Activated CD8-positive, alpha-beta T cell treated with anti-CD3 and anti-CD28 coated beads for 36 hours (primary cell): Measurements from ENCODE around the gene KRTAP12-3. TPM values are rescaled to one million over a fixed set of nuclear protein-coding genes. Genes with fewer than 3 reads are reported as not detected.

Experiments used
- ATAC-seq: fragments of 200-7000 bp; cut with Tn5 transposase; one replicate; pipeline ENCODE4 v1.10.0; 2021; ENCODE audit warnings: mild to moderate bottlenecking, moderate library complexity
- CTCF ChIA-PET: fragments of 350-600 bp; sonication (Branson Sonifier 250); formaldehyde crosslinking; loops from one replicate; lab custom pipeline; 2021; ENCODE audit warnings: antibody characterized with exemption; lab: Charles Lee
- POLR2A ChIA-PET: fragments of 350-600 bp; sonication (Branson Sonifier 250); formaldehyde crosslinking; loops from one replicate; lab custom pipeline; 2021; ENCODE audit warnings: antibody characterized with exemption; lab: Charles Lee
- DNase-seq: peaks from one replicate; pipeline ENCODE4 v3.0.0-alpha.2; 2020
- H3K27ac Mint-ChIP-seq: one replicate; pipeline ENCODE4 v1.8.0; 2021; ENCODE audit warnings: mild to moderate bottlenecking, mixed read lengths
- H3K27me3 Mint-ChIP-seq: one replicate; pipeline ENCODE4 v1.8.0; 2021; ENCODE audit warnings: mixed read lengths
- H3K36me3 Mint-ChIP-seq: one replicate; pipeline ENCODE4 v1.8.0; 2021; ENCODE audit warnings: low read depth, mixed read lengths
- H3K4me1 Mint-ChIP-seq: one replicate; pipeline ENCODE4 v1.8.0; 2021; ENCODE audit warnings: low read depth, mixed read lengths
- H3K4me3 Mint-ChIP-seq: one replicate; pipeline ENCODE4 v1.8.0; 2021; ENCODE audit warnings: mild to moderate bottlenecking, moderate library complexity, mixed read lengths
- H3K9me3 Mint-ChIP-seq: one replicate; pipeline ENCODE4 v1.8.0; 2021; ENCODE audit warnings: mixed read lengths
- CTCF ChIP-seq: fragments of 200-600 bp; IDR thresholded peaks from one replicate; pipeline ENCODE4 v1.8.0; 2022; ENCODE audit warnings: antibody characterized with exemption, mild to moderate bottlenecking
- intact Hi-C: fragments of 100-400 bp; cut with micrococcal nuclease; formaldehyde crosslinking; loops from one replicate; pipeline ENCODE4 v1.10.0; 2022
- total RNA-seq, 2 experiments: library from RNA; stranded (reverse); gene quantifications; one replicate each; pipeline ENCODE4 v1.2.3, GENCODE V29; 2021

Gene KRTAP12-3
- total RNA-seq, 2 experiments from 2014 or later, result not detected

DNA sequence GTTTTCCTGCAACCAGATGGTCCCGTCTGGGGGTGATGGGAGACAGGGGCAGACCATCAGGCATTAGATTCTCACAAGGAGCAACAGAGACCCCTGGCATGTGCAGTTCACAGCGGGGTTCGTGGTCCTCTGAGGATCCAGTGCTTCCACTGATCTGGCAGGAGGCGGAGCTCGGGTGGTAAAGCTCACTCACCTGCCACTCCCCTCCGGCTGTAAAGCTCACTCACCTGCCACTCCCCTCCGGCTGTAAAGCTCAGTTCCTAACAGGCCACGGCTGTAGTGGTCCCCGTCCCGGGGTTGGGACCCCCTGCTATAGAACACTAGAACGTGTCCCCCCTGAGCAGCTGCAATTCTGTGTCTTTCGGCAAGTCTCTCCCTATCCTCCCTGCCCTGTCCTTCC is 43.8 kb downstream of the KRTAP12-3 start:
- no peak for TF ChIP-seq CTCF
- intact Hi-C loops, result no loop called here
- no peak for ATAC-seq
- H3K27me3 Mint-ChIP-seq, result peaks cover 70% of the 10 kb centered on the region
- CTCF ChIA-PET, result no interaction called here
- no peak for DNase-seq
- H3K4me1 Mint-ChIP-seq, result peaks cover 5% of the 10 kb centered on the region
- H3K4me3 Mint-ChIP-seq, result no peak overlapping the region
- peaks cover 9% of the 10 kb centered on the region for H3K36me3 Mint-ChIP-seq
- peaks cover 9% of the 10 kb centered on the region for H3K9me3 Mint-ChIP-seq
- no peak overlapping the region for H3K27ac Mint-ChIP-seq
- POLR2A ChIA-PET, result no interaction called here

DNA sequence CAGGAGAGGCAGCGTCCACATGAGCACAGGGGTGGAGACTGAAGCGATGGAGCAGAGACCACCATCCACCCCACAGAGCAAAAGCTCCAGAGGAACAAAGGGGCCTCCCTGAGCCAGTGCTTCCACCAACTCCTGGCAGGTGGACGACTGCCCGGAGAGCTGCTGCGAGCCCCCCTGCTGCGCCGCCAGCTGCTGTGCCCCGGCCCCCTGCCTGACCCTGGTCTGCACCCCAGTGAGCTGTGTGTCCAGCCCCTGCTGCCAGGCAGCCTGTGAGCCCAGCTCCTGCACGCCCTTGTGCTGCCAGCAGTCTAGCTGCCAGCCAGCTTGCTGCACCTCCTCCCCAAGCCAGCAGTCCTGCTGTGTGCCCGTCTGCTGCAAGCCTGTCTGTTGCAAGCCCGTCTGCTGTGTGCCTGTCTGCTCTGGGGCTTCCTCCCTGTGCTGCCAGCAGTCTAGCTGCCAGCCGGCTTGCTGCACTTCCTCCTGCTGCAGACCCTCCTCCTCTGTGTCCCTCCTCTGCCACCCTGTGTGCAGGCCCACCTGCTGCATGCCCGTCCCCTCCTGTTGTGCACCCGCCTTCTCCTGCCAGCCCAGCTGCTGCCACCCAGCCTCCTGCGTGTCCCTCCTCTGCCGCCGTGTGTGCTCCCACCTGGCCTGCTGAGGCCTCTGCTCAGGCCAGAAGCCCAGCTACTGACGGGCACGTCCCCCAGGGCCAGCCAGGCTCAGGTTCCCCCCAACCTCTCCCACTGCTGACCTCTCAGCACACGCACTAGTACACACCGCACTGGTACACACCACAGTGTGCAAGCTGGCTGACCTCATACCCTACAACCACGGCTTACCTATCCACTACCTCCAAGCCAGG is 44.6 kb downstream of the KRTAP12-3 start:
- no peak for TF ChIP-seq CTCF
- H3K4me3 Mint-ChIP-seq, result no peak overlapping the region
- H3K36me3 Mint-ChIP-seq, result peaks cover 9% of the 10 kb centered on the region
- no peak for ATAC-seq
- H3K4me1 Mint-ChIP-seq, result peaks cover 5% of the 10 kb centered on the region
- H3K27ac Mint-ChIP-seq, result no peak overlapping the region
- peaks cover 69% of the 10 kb centered on the region for H3K27me3 Mint-ChIP-seq
- H3K9me3 Mint-ChIP-seq, result peaks cover 9% of the 10 kb centered on the region
- no peak for DNase-seq
- CTCF ChIA-PET, result no interaction called here
- intact Hi-C loops, result no loop called here
- POLR2A ChIA-PET, result no interaction called here

DNA sequence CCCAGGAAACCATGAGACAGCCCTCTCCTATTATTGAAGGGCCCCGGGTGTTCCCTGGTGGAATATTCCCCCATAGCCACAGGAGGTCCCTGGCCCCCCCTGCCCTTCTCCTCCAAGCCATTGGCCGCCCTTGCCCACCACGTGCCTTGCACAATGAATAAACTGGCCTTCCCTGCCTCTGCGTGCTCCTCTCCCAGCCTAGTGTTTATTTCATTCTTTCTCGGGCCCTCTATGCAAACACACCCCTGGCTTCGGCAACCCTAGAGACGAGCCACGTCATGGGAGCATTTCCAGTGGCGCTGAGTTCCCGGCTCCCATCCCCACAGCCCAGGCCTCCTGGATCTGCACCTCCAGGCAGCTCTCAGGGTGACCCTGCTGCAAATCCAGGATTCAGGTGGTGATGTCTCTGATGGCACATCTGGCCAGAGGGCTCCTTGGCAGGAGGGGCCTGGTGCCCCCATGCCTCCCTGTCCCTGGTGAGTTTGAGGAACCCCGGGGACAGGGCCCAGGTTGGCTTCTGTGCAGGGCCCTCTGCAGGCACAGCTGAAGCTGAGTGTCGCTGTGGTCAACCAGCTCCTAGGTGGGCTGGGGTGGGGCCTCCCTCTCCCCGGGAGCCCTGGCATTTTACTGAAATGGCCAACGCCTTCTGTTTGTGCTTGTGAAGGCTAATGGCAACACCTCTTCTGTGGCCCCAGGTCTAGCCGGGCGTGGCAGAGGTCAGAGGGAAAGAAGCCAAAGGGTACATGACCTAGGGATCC is 45.4 kb downstream of the KRTAP12-3 start:
- POLR2A ChIA-PET, result no interaction called here
- no peak for ATAC-seq
- intact Hi-C loops, result no loop called here

GRCh38 chr21:44703731-44704635 is 46.3 kb downstream of the KRTAP12-3 start:
- Mint-ChIP-seq H3K4me3 (no peak overlapping the region), H3K9me3 (peaks cover 9% of the 10 kb centered on the region), H3K27me3 (peaks cover 68% of the 10 kb centered on the region), H3K36me3 (peaks cover 9% of the 10 kb centered on the region), H3K4me1 (peaks cover 5% of the 10 kb centered on the region), H3K27ac (no peak overlapping the region)
- intact Hi-C loops, result no loop called here
- no peak for TF ChIP-seq CTCF
- POLR2A ChIA-PET, result no interaction called here
- no peak for ATAC-seq
- no peak for DNase-seq
- CTCF ChIA-PET, result interaction anchor here (0.9 kb wide), 1 partner anchor 39 kb away, joined by 3 read pairs; no protein-coding TSS in a partner anchor

More for the DNA sequence above, 45.4 kb downstream of the KRTAP12-3 start:
- Mint-ChIP-seq H3K9me3 (peaks cover 9% of the 10 kb centered on the region), H3K4me1 (peaks cover 5% of the 10 kb centered on the region), H3K4me3 (no peak overlapping the region), H3K27me3 (peaks cover 69% of the 10 kb centered on the region), H3K27ac (no peak overlapping the region), H3K36me3 (peaks cover 9% of the 10 kb centered on the region)
- CTCF ChIA-PET, result no interaction called here
- no peak for TF ChIP-seq CTCF
- DNase-seq, result no peak
